Glutamatergic neuron (in vitro differentiated cells): Measurements from ENCODE around the gene KDM6A. TPM values are rescaled to one million over a fixed set of nuclear protein-coding genes. Genes with fewer than 3 reads are reported as not detected.

Source experiments
- DNase-seq: peaks from one replicate; pipeline ENCODE4 v3.0.0; 2022
- H3K27ac Mint-ChIP-seq: one replicate; pipeline ENCODE4 v1.8.0; 2020; ENCODE audit warnings: mild to moderate bottlenecking, mixed read lengths, inconsistent platforms; ENCODE audit not compliant: unreplicated experiment
- H3K27me3 Mint-ChIP-seq: one replicate; pipeline ENCODE4 v1.8.0; 2020; ENCODE audit warnings: mild to moderate bottlenecking, moderate library complexity, mixed read lengths, inconsistent platforms; ENCODE audit not compliant: unreplicated experiment
- H3K36me3 Mint-ChIP-seq: one replicate; pipeline ENCODE4 v1.8.0; 2020; ENCODE audit warnings: mild to moderate bottlenecking, mixed read lengths, inconsistent platforms; ENCODE audit not compliant: unreplicated experiment
- H3K4me1 Mint-ChIP-seq: one replicate; pipeline ENCODE4 v1.8.0; 2020; ENCODE audit warnings: mild to moderate bottlenecking, low read depth, mixed read lengths, inconsistent platforms; ENCODE audit not compliant: unreplicated experiment
- H3K4me3 Mint-ChIP-seq: one replicate; pipeline ENCODE4 v1.8.0; 2020; ENCODE audit warnings: mild to moderate bottlenecking, mixed read lengths, inconsistent platforms; ENCODE audit not compliant: unreplicated experiment
- H3K9me3 Mint-ChIP-seq: one replicate; pipeline ENCODE4 v1.8.0; 2020; ENCODE audit warnings: mild to moderate bottlenecking, moderate library complexity, mixed read lengths, inconsistent platforms; ENCODE audit not compliant: unreplicated experiment
- CTCF ChIP-seq: fragments of 200-600 bp; sonication (generic); IDR thresholded peaks from one replicate; pipeline ENCODE4 v1.5.0; 2021; ENCODE audit not compliant: partially characterized antibody, unreplicated experiment
- total RNA-seq: library from RNA; stranded (reverse); fragmentation: NEBNext Ultra II Directional; extraction: Animal tissue kit (Norgen Biotek cat#: 25700); gene quantifications from one replicate; pipeline ENCODE4 v1.2.1, GENCODE V29; 2021; ENCODE audit not compliant: unreplicated experiment

The KDM6A gene
- total RNA-seq, 1 donor from 2014 or later, result 26.5 TPM

- Mint-ChIP-seq H3K27me3 (no peaks in the 10 kb centered on the region), H3K4me1 (no peaks in the 10 kb centered on the region), H3K9me3 (no peaks in the 10 kb centered on the region)
Measured at GRCh38 chrX:45077748-45078424, 204.9 kb downstream of the KDM6A start.

GRCh38 chrX:45083314-45083713, 210.3 kb downstream of the KDM6A start:
- Mint-ChIP-seq H3K4me3 (no peak overlapping the region), H3K4me1 (no peaks in the 10 kb centered on the region), H3K36me3 (no peaks in the 10 kb centered on the region), H3K9me3 (no peaks in the 10 kb centered on the region), H3K27ac (no peak overlapping the region), H3K27me3 (no peaks in the 10 kb centered on the region)
- no peak for TF ChIP-seq CTCF
- DNase-seq, result no peak

More at GRCh38 chrX:45077748-45078424, 204.9 kb downstream of the KDM6A start:
- TF ChIP-seq CTCF, result no peak
- DNase-seq, result no peak
- H3K27ac Mint-ChIP-seq, result no peak overlapping the region
- no peaks in the 10 kb centered on the region for H3K36me3 Mint-ChIP-seq
- no peak overlapping the region for H3K4me3 Mint-ChIP-seq

- Mint-ChIP-seq H3K4me3 (no peak overlapping the region), H3K36me3 (peaks cover 7% of the 10 kb centered on the region), H3K27ac (no peak overlapping the region), H3K9me3 (peaks cover 4% of the 10 kb centered on the region), H3K27me3 (no peaks in the 10 kb centered on the region), H3K4me1 (no peaks in the 10 kb centered on the region)
- no peak for TF ChIP-seq CTCF
- DNase-seq, result no peak
Measured at GRCh38 chrX:45110494-45110893, 237.5 kb downstream of the KDM6A start.

- Mint-ChIP-seq H3K36me3 (peaks cover 8% of the 10 kb centered on the region), H3K4me3 (no peak overlapping the region), H3K27ac (no peak overlapping the region), H3K4me1 (no peaks in the 10 kb centered on the region), H3K9me3 (no peaks in the 10 kb centered on the region), H3K27me3 (no peaks in the 10 kb centered on the region)
- TF ChIP-seq CTCF, result no peak
- DNase-seq, result no peak
Measured at GRCh38 chrX:45126158-45126557, 253.2 kb downstream of the KDM6A start.

- no peak overlapping the region for H3K4me3 Mint-ChIP-seq
- no peak overlapping the region for H3K27ac Mint-ChIP-seq
- no peak for DNase-seq
- no peaks in the 10 kb centered on the region for H3K9me3 Mint-ChIP-seq
- H3K27me3 Mint-ChIP-seq, result no peaks in the 10 kb centered on the region
- peaks cover 8% of the 10 kb centered on the region for H3K36me3 Mint-ChIP-seq
- TF ChIP-seq CTCF, result no peak
- no peaks in the 10 kb centered on the region for H3K4me1 Mint-ChIP-seq
Measured at GRCh38 chrX:45128896-45129454, 256.0 kb downstream of the KDM6A start.
